ENCODE measurements around the gene NMRK1.

DNA sequence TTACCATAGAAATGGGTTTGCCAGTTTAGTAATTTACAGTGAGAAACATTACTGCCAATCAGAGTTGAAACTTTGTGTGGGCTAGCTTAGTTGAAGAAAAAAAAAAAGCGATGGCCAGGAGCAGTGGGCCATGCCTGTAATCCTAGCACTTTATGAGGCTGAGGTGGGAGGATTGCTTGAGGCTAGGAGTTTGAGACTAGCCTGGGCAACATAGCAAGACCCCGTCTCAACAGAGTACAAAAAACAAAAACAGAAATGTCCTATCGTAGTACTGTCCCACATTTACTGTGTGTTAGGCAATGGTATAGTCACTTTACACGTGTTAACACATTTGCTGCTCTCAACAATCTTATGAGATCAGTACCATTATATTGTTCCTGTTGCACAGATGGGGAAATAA lies 2.6 kb upstream of the NMRK1 start:
- TF ChIP-seq, protein P1, sequence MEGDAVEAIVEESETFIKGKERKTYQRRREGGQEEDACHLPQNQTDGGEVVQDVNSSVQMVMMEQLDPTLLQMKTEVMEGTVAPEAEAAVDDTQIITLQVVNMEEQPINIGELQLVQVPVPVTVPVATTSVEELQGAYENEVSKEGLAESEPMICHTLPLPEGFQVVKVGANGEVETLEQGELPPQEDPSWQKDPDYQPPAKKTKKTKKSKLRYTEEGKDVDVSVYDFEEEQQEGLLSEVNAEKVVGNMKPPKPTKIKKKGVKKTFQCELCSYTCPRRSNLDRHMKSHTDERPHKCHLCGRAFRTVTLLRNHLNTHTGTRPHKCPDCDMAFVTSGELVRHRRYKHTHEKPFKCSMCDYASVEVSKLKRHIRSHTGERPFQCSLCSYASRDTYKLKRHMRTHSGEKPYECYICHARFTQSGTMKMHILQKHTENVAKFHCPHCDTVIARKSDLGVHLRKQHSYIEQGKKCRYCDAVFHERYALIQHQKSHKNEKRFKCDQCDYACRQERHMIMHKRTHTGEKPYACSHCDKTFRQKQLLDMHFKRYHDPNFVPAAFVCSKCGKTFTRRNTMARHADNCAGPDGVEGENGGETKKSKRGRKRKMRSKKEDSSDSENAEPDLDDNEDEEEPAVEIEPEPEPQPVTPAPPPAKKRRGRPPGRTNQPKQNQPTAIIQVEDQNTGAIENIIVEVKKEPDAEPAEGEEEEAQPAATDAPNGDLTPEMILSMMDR (conservative IDR thresholded peaks at IDR 0.05; ENCODE audit: low read depth, low read length), result no peak
- no peak for TF ChIP-seq EZH2 (IDR thresholded peaks at IDR 0.05; ENCODE audit: low read length, unreplicated experiment)
